Ishikawa (cell line): ENCODE data around the gene TPM1.

Experiments used
- CEBPB ChIP-seq: IDR thresholded peaks from 2 replicates; pipeline ENCODE4 v1.6.1; 2012
- CREB1 ChIP-seq: IDR thresholded peaks from 2 replicates; pipeline ENCODE4 v1.6.1; 2012; ENCODE audit warnings: low read depth
- EGR1 ChIP-seq: IDR thresholded peaks from 2 replicates; pipeline ENCODE4 v1.6.1; 2012
- EP300 ChIP-seq: IDR thresholded peaks from 2 replicates; pipeline ENCODE4 v1.6.1; 2012; ENCODE audit warnings: borderline replicate concordance
- FOXM1 ChIP-seq: IDR thresholded peaks from 2 replicates; pipeline ENCODE4 v1.6.1; 2012; ENCODE audit warnings: low read depth, borderline replicate concordance
- NFIC ChIP-seq: IDR thresholded peaks from 2 replicates; pipeline ENCODE4 v1.6.1; 2012
- RAD21 ChIP-seq: IDR thresholded peaks from 2 replicates; pipeline ENCODE4 v1.6.1; 2012; ENCODE audit warnings: low read depth
- REST ChIP-seq: IDR thresholded peaks from 2 replicates; pipeline ENCODE4 v1.6.1; 2012; ENCODE audit warnings: low read depth, mild to moderate bottlenecking
- TAF1 ChIP-seq: IDR thresholded peaks from 2 replicates; pipeline ENCODE4 v1.6.1; 2012; ENCODE audit warnings: low read depth, mild to moderate bottlenecking
- TCF12 ChIP-seq: IDR thresholded peaks from 2 replicates; pipeline ENCODE4 v1.6.1; 2012; ENCODE audit warnings: low read depth
- TEAD4 ChIP-seq: IDR thresholded peaks from 2 replicates; pipeline ENCODE4 v1.6.1; 2012
- YY1 ChIP-seq: IDR thresholded peaks from 2 replicates; pipeline ENCODE4 v1.6.1; 2012; ENCODE audit warnings: low read depth
- ZBTB7A ChIP-seq: IDR thresholded peaks from 2 replicates; pipeline ENCODE4 v1.6.1; 2012; ENCODE audit warnings: low read depth
- TF ChIP-seq, protein P1 (sequence below): IDR thresholded peaks from 2 replicates; pipeline ENCODE4 v1.6.1; 2012
- TF ChIP-seq, protein P2 (sequence below): IDR thresholded peaks from 2 replicates; pipeline ENCODE4 v1.6.1; 2012

The TPM1 gene

DNA sequence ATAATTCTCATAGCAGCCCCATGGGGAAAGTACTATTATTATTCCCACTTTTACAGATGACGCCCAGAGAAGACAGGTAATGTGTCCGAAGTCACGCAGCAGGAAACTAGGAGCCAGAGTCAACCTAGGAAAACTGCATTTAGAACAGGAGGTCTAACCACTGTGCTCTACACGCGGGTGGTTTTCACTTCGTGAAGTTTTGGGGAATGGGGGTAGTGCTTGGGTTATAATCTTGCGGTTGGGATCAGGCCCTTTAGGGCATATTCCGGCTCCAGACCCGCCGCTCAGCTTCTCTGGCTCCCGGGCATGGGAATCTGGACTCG, 5.2 kb downstream of the TPM1 start:
- TF ChIP-seq TCF12 (no peak), EP300 (no peak)
- TF ChIP-seq, protein P1, sequence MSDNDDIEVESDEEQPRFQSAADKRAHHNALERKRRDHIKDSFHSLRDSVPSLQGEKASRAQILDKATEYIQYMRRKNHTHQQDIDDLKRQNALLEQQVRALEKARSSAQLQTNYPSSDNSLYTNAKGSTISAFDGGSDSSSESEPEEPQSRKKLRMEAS = no peak

DNA sequence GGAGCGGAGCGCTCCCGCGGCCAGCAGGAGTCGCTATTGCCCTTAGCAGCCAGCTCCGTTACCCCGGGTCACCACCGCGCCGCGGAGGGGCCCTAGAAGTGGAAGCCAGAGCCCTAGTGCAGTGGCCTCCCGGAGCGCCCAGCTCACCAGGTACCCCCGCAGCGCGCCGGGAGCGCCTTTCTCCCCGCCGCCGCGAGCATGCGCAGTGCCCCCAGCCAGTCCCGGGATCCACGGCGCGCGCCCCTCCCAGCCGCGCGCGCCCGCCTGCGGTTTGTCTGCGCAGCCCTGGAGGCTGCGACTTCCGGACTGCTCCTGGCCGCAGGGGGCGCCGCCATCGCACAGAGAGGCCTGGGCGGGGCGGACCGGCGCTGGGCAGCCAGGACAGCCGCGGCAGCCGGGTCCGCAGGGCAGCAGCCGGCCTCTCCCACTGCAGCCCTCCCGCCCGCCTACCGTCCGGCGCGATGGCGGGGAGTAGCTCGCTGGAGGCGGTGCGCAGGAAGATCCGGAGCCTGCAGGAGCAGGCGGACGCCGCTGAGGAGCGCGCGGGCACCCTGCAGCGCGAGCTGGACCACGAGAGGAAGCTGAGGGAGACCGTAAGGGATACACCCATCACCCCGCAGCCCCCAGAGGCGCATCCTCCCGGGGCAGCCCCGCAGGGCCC, 5.7 kb downstream of the TPM1 start:
- no peak for TF ChIP-seq TAF1
- no peak for TF ChIP-seq REST
- peak; percentile 8; the same call in 1 of the 2 replicates for TF ChIP-seq CEBPB
- peak; percentile 51; the same call in 1 of the 2 replicates for TF ChIP-seq TCF12
- 0 out of 2 replicates have a peak, but pooled peaks have one; percentile 24 for TF ChIP-seq EP300
- peak; percentile 69 for TF ChIP-seq RAD21
- TF ChIP-seq NFIC = peak; percentile 23; the same call in 1 of the 2 replicates
- peak; percentile 9; the same call in 1 of the 2 replicates for TF ChIP-seq TEAD4

- TF ChIP-seq EGR1 = no peak
- TF ChIP-seq YY1 = no peak
- TF ChIP-seq NFIC = no peak
- TF ChIP-seq, protein P2, sequence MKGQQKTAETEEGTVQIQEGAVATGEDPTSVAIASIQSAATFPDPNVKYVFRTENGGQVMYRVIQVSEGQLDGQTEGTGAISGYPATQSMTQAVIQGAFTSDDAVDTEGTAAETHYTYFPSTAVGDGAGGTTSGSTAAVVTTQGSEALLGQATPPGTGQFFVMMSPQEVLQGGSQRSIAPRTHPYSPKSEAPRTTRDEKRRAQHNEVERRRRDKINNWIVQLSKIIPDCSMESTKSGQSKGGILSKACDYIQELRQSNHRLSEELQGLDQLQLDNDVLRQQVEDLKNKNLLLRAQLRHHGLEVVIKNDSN = no peak
- TF ChIP-seq RAD21 = no peak
- TF ChIP-seq TAF1 = no peak
- TF ChIP-seq, protein P1 = 0 out of 2 replicates have a peak, but pooled peaks have one; percentile 13
Observed at GRCh38 chr15:63048776-63049665, 6.5 kb downstream of the TPM1 start.

DNA sequence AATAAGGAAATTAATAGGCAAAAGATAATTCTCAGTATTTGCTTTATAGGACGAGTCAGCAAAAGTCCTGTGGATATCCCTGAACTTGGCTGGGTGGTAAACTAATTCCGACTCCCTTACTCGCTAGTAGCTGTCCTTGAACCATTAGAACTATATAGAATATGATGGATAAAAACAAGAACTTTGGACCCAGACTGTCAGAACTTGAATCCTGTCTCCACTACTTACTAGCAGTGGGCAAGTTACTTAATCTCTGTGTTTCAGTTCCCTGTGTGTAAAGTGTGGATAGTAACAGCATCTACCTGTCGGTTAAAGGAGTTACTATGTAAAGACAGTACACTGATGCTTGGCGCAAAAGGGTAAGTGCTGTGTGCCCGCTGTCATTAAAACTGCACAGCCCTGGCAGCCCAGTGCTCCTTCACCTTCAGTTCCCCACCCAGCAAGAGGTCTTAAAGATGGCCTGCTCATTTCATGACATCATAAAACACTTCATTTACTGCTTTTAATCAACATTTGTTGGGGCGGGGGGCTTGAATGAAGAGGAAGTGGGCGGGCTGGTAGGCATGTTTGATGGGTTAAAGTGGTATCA, 7.3 kb downstream of the TPM1 start:
- TF ChIP-seq TAF1 (no peak), EP300 (no peak), TCF12 (no peak), RAD21 (no peak), ZBTB7A (no peak), FOXM1 (no peak), EGR1 (no peak), CREB1 (no peak), REST (no peak), CEBPB (no peak), TEAD4 (no peak), NFIC (no peak), YY1 (no peak)
- TF ChIP-seq, protein P1 = no peak
- TF ChIP-seq, protein P2 = no peak

GRCh38 chr15:63050731-63051155, 8.2 kb downstream of the TPM1 start:
- TF ChIP-seq TAF1 (no peak), TEAD4 (no peak), NFIC (peak; percentile 51; the same call in 1 of the 2 replicates), EGR1 (no peak)
- TF ChIP-seq, protein P1 = no peak
